LNCaP clone FGC (cell line): Measurements from ENCODE around the gene GGN.
"Not testable (repeated sequence)": the region's sequence is repeated elsewhere in the genome, so short reads cannot be mapped to it uniquely, and the experiment has no call there.

Experiments used
- DNase-seq: peaks from one replicate; pipeline ENCODE4 v3.0.0-alpha.2; 2011; ENCODE audit warnings: low read depth
- H3K4me3 ChIP-seq: 2 replicates; pipeline ENCODE4 v1.5.1; 2011; ENCODE audit warnings: mild to moderate bottlenecking, low read depth, low read length, control low read depth
- CTCF ChIP-seq: IDR thresholded peaks from 2 replicates; pipeline ENCODE4 v1.5.1; 2012; ENCODE audit warnings: mild to moderate bottlenecking; ENCODE audit not compliant: control insufficient read depth, insufficient read depth; ENCODE audit errors: extremely low read depth

The GGN gene

DNA sequence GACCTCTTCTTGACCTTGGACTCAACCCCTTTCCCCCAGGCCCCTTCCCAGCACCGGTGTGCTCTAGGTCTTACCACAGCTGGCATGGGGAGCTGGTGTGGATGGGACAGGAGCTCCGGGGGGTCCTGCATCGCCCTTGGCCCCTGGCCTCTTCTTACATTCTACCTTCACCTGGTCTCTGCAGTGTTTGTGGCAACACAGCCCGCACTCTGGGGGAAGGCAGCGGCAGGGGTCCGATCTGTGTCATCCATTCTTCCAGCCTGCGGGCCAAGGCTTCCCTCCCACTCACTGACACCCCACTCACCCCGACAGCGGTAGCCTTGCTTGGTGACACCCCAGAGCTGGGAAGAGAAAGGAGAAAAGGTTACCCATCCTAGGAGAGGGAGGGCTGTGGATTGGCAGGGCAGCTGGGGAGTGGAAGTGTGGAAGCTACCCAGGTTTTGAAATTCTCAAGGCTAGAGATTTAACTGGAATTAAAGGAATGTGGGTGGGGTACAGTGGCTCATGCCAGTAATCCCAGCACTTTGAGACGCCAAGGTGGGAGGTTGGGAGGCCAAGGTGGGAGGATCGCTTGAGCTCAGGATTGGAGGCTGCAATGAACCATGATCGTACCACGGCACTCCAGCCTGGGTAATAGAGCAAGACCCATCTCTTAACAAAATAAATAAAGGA is 23.3 kb upstream of the GGN start:
- no peak for DNase-seq
- TF ChIP-seq CTCF: no peak
- no peak overlapping the region for H3K4me3 ChIP-seq

DNA sequence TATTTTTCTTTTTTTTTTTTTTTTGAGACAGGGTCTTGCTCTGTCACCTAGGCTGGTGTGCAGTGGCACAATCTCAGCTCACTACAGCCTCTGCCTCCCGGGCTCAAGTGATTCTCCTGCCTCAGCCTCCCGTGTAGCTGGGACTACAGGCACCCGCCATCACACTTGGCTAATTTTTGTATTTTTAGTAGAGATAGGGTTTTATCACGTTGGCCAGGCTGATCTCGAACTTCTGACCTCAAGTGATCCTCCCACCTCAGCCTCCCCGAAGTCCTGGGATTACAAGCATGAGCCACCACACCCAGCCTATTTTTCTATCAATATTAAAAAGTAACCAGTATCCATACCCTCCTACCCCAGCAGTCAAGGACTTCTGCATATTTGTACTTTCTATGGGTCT is 22.6 kb upstream of the GGN start:
- H3K4me3 ChIP-seq, DNase-seq: not testable (repeated sequence)

GRCh38 chr19:38409631-38410133 is 21.8 kb upstream of the GGN start:
- no peak for DNase-seq
- TF ChIP-seq CTCF: no peak
- no peak overlapping the region for H3K4me3 ChIP-seq

- no peak overlapping the region for H3K4me3 ChIP-seq
- TF ChIP-seq CTCF: no peak
- no peak for DNase-seq
Observed at GRCh38 chr19:38405276-38405675, 17.4 kb upstream of the GGN start.

GRCh38 chr19:38404858-38405257 is 17.0 kb upstream of the GGN start:
- no peak overlapping the region for H3K4me3 ChIP-seq
- TF ChIP-seq CTCF: no peak
- DNase-seq: no peak

GRCh38 chr19:38402967-38403674 is 15.3 kb upstream of the GGN start, which contains the start of gene FAM98C:
TSS of gene FAM98C (plus strand) at chr19:38403093. CDS start at chr19:38403154, 61 bp downstream.
- DNase-seq: peak; percentile 90
- H3K4me3 ChIP-seq: peak within 1 kb of the TSS; percentile 88

More at GRCh38 chr19:38402967-38403674, 15.3 kb upstream of the GGN start, which contains the start of gene FAM98C:
- peak; percentile 88 for TF ChIP-seq CTCF
